SU-DHL-6 (cell line): ENCODE data around the gene EHBP1.

ENCODE experiments used
- EZH2phosphoT487 ChIP-seq: fragments of 200-600 bp; sonication (generic), shearing (Covaris generic); conservative IDR thresholded peaks from 2 replicates; pipeline ENCODE4 v1.6.1; 2018; ENCODE audit warnings: mild to moderate bottlenecking, antibody characterized with exemption, low read length, moderate library complexity, mixed read lengths
- TF ChIP-seq, protein P1 (sequence below): fragments of 200-600 bp; sonication (generic); IDR thresholded peaks from one replicate; pipeline ENCODE4 v1.5.1; 2017; ENCODE audit warnings: antibody characterized with exemption, mild to moderate bottlenecking, low read length, moderate library complexity; ENCODE audit not compliant: insufficient read depth, poor library complexity, severe bottlenecking

DNA sequence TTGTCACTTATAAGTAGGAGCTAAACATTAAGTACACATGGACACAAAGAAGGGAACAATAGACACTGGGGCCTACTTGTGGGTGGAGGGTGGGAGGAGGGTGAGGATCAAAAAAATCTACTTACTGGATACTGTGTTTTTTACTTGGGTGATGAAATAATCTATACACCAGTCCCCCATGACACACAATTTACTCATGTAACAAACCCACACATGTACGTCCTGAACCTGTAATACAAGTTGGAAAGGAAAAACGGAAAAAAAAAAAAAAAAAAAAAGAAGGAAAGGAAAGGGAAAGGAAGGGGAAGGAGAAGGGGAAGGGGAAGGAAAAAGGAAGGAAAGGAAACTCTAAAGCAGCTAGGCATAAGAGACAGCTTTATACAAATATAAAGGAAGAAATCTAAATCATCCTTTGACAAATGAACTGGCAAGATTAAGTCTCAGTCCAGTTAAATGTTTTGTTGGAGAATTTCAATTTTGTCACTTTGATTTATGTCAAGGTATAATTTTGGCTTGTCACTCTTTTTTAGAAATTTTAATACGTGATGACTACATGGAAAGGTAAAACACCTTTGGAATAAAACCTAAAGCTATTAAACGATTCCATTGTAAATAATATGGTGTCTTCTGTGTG is 175.8 kb downstream of the EHBP1 start:
- TF ChIP-seq, protein P1, sequence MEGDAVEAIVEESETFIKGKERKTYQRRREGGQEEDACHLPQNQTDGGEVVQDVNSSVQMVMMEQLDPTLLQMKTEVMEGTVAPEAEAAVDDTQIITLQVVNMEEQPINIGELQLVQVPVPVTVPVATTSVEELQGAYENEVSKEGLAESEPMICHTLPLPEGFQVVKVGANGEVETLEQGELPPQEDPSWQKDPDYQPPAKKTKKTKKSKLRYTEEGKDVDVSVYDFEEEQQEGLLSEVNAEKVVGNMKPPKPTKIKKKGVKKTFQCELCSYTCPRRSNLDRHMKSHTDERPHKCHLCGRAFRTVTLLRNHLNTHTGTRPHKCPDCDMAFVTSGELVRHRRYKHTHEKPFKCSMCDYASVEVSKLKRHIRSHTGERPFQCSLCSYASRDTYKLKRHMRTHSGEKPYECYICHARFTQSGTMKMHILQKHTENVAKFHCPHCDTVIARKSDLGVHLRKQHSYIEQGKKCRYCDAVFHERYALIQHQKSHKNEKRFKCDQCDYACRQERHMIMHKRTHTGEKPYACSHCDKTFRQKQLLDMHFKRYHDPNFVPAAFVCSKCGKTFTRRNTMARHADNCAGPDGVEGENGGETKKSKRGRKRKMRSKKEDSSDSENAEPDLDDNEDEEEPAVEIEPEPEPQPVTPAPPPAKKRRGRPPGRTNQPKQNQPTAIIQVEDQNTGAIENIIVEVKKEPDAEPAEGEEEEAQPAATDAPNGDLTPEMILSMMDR: no peak
- TF ChIP-seq EZH2phosphoT487: no peak
